Measurements from ENCODE around the gene C18orf63. TPM values are rescaled to one million over a fixed set of nuclear protein-coding genes. Genes with fewer than 3 reads are reported as not detected.
A peak's percentile ranks its signal among the peaks of the same experiment; 100 is the strongest.

Gene C18orf63
- total and polyA plus RNA-seq, 2 of the 4 experiments (the other 2 are of a cell fraction): not detected

DNA sequence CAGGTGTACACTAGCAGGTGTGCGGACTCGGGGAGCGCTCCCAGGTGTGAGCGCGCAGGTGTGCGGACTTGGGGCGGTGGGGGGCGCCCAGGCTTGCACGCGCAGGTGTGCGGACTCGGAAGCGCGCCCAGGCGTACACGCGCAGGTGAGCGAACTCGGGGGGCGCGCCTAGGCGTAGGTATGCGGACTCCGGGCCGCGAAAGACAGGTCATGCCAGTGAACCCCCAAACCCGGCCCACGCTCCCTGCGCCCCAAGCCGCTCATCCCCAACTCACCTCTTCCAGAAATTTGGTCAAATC lies 24.2 kb upstream of the C18orf63 start:
- peak overlapping the region; percentile 66 for H3K27ac ChIP-seq (ENCODE audit: insufficient read depth, low read length)
- POLR2A ChIA-PET (ENCODE audit: unreplicated experiment): no interaction called here
- CTCF ChIA-PET: no interaction called here

More for the DNA sequence above, 24.2 kb upstream of the C18orf63 start:
- peaks cover 12 to 26% of the 10 kb centered on the region in 2 experiments; a peak in 3 of 4 replicates for H3K79me1 ChIP-seq (ENCODE audit: low read depth in 1 of 2, low read length in 2 of 2)
- peak overlapping the region; percentile 88 for H4K91ac ChIP-seq (ENCODE audit: insufficient read depth, low read depth, low read length)
- peak overlapping the region; percentile 51; the same call in 1 of the 2 replicates for H3K56ac ChIP-seq (ENCODE audit: extremely low read depth, insufficient read depth, low read length)
- peak overlapping the region; percentile 97 for H2AK9ac ChIP-seq (replicated peaks; ENCODE audit: low read depth, low read length, poor library complexity)
- peak overlapping the region; percentile 80 for H3K4me2 ChIP-seq (ENCODE audit: low read depth, low read length)
- peak overlapping the region; percentile 89 for H3K23ac ChIP-seq (ENCODE audit: low read depth, low read length)
- H3K9me3 ChIP-seq (ENCODE audit: control insufficient read depth, insufficient read depth, low read length): no peaks in the 10 kb centered on the region
- no peak overlapping the region for H2BK20ac ChIP-seq (ENCODE audit: low read depth, low read length)
- H2BK15ac ChIP-seq (ENCODE audit: low read depth, low read length): peak overlapping the region; percentile 76; the same call in 1 of the 3 replicates
- BruUV-seq (replicated peaks): no TSS peak
- H4K5ac ChIP-seq (ENCODE audit: low read depth, low read length): peak overlapping the region; percentile 50; the same call in 1 of the 2 replicates
- H3K36me3 ChIP-seq (ENCODE audit: control insufficient read depth, insufficient read depth, low read length): no peaks in the 10 kb centered on the region
- no peaks in the 10 kb centered on the region for H4K20me1 ChIP-seq (ENCODE audit: insufficient read depth, low read length)
- H3K9me1 ChIP-seq (ENCODE audit: insufficient read depth, low read length): peaks cover 11% of the 10 kb centered on the region
- 0% methylated on average over 11 of the region's 30 CpGs; no CpG with 5 or more reads in 1 of the 2 experiments for WGBS, 2 experiments (ENCODE audit: extremely low coverage in 2 of 2, insufficient read length in 1 of 2)
- in situ Hi-C loops (cut with MboI; ENCODE audit: low sequenced_read_pairs) (no loop called here), dilution Hi-C loops (cut with HindIII; ENCODE audit: low sequenced_read_pairs, unreplicated experiment) (no loop called here), intact Hi-C loops (cut with micrococcal nuclease) (no loop called here)
- peak overlapping the region; percentile 79 for H3K4me3 ChIP-seq (ENCODE audit: insufficient read depth, low read depth, low read length)
- no peak for DNase-seq
- peak overlapping the region; percentile 70 for H2AK5ac ChIP-seq (ENCODE audit: low read depth, low read length)
- peak overlapping the region; percentile 57; the same call in 1 of the 2 replicates for H2BK120ac ChIP-seq (ENCODE audit: low read depth, low read length)
- peak overlapping the region; percentile 91 to 99 for H4K8ac ChIP-seq (ENCODE audit: low read depth in 2 of 2, low read length in 2 of 2)
- peak overlapping the region; percentile 98 for H2AFZ ChIP-seq (replicated peaks; ENCODE audit: low read length, poor library complexity)
- peak overlapping the region; percentile 93 for H3K14ac ChIP-seq (replicated peaks; ENCODE audit: low read depth, low read length)
- peaks cover 11% of the 10 kb centered on the region for H3K4me1 ChIP-seq (ENCODE audit: control insufficient read depth, insufficient read depth, low read length)
- no peak for ATAC-seq (ENCODE audit: low read depth)
- H2BK5ac ChIP-seq (ENCODE audit: low read depth, low read length, poor library complexity, severe bottlenecking): peak overlapping the region; percentile 52
- H3K9ac ChIP-seq (ENCODE audit: low read depth, low read length): peak overlapping the region; percentile 87
- H3K18ac ChIP-seq (ENCODE audit: low read depth, low read length): peak overlapping the region; percentile 38
- no peaks in the 10 kb centered on the region for H3K27me3 ChIP-seq (ENCODE audit: control insufficient read depth, insufficient read depth, low read length)
- peak overlapping the region; percentile 92 for H3K4ac ChIP-seq (ENCODE audit: low read depth, low read length)
- no peak for TF ChIP-seq RAD21 (IDR thresholded peaks at IDR 0.05; ENCODE audit: low read length)
- no peak for TF ChIP-seq MAFK (IDR thresholded peaks at IDR 0.05; ENCODE audit: low read depth, low read length)
- TF ChIP-seq, protein P1, sequence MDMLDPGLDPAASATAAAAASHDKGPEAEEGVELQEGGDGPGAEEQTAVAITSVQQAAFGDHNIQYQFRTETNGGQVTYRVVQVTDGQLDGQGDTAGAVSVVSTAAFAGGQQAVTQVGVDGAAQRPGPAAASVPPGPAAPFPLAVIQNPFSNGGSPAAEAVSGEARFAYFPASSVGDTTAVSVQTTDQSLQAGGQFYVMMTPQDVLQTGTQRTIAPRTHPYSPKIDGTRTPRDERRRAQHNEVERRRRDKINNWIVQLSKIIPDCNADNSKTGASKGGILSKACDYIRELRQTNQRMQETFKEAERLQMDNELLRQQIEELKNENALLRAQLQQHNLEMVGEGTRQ (IDR thresholded peaks at IDR 0.05; ENCODE audit: low read depth, low read length): no peak
- TF ChIP-seq FOS (IDR thresholded peaks at IDR 0.05; ENCODE audit: low read depth, low read length): no peak
- no peak for TF ChIP-seq NFE2L2 (IDR thresholded peaks at IDR 0.05; ENCODE audit: low read depth, low read length)
- no peak for TF ChIP-seq MAZ (IDR thresholded peaks at IDR 0.05; ENCODE audit: borderline replicate concordance, low read depth, low read length)
- no peak for TF ChIP-seq SMC3 (IDR thresholded peaks at IDR 0.05; ENCODE audit: low read depth, low read length)
- TF ChIP-seq CEBPB (IDR thresholded peaks at IDR 0.05; ENCODE audit: low read depth, low read length): no peak
- TF ChIP-seq BHLHE40 (IDR thresholded peaks at IDR 0.05; ENCODE audit: low read depth, low read length): no peak
- TF ChIP-seq, protein P2, sequence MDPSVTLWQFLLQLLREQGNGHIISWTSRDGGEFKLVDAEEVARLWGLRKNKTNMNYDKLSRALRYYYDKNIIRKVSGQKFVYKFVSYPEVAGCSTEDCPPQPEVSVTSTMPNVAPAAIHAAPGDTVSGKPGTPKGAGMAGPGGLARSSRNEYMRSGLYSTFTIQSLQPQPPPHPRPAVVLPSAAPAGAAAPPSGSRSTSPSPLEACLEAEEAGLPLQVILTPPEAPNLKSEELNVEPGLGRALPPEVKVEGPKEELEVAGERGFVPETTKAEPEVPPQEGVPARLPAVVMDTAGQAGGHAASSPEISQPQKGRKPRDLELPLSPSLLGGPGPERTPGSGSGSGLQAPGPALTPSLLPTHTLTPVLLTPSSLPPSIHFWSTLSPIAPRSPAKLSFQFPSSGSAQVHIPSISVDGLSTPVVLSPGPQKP (IDR thresholded peaks at IDR 0.05; ENCODE audit: borderline replicate concordance, low read depth, low read length): no peak
- TF ChIP-seq CHD1 (IDR thresholded peaks at IDR 0.05; ENCODE audit: low read depth, low read length): no peak
- TF ChIP-seq MXI1 (IDR thresholded peaks at IDR 0.05; ENCODE audit: borderline replicate concordance, low read depth, low read length): no peak
- no peak for TF ChIP-seq RFX5 (IDR thresholded peaks at IDR 0.05; ENCODE audit: low read depth, low read length)
- no peak for TF ChIP-seq POLR2A (IDR thresholded peaks at IDR 0.05; ENCODE audit: low read depth, low read length)
- no peak for TF ChIP-seq RCOR1 (IDR thresholded peaks at IDR 0.05; ENCODE audit: insufficient replicate concordance, low read length)
- TF ChIP-seq, protein P3, sequence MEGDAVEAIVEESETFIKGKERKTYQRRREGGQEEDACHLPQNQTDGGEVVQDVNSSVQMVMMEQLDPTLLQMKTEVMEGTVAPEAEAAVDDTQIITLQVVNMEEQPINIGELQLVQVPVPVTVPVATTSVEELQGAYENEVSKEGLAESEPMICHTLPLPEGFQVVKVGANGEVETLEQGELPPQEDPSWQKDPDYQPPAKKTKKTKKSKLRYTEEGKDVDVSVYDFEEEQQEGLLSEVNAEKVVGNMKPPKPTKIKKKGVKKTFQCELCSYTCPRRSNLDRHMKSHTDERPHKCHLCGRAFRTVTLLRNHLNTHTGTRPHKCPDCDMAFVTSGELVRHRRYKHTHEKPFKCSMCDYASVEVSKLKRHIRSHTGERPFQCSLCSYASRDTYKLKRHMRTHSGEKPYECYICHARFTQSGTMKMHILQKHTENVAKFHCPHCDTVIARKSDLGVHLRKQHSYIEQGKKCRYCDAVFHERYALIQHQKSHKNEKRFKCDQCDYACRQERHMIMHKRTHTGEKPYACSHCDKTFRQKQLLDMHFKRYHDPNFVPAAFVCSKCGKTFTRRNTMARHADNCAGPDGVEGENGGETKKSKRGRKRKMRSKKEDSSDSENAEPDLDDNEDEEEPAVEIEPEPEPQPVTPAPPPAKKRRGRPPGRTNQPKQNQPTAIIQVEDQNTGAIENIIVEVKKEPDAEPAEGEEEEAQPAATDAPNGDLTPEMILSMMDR (conservative IDR thresholded peaks at IDR 0.05; ENCODE audit: low read depth, low read length): no peak

Data from IMR-90 (cell line).